Activated CD8-positive, alpha-beta T cell treated with anti-CD3 and anti-CD28 coated beads, Interleukin-2, amount 10 ng/mL, durations not matched to agents 7 days and 5 days (primary cell): Measurements from ENCODE around the gene TP53I11. TPM values are rescaled to one million over a fixed set of nuclear protein-coding genes. Genes with fewer than 3 reads are reported as not detected.

ENCODE experiments used
- ATAC-seq: fragments of 150-1000 bp; cut with Tn5 transposase; one replicate; pipeline ENCODE4 v1.10.0; 2021; ENCODE audit warnings: moderate library complexity
- CTCF ChIA-PET: fragments of 350-600 bp; sonication (Branson Sonifier 250); formaldehyde crosslinking; loops from one replicate; lab custom pipeline; 2021; ENCODE audit warnings: antibody characterized with exemption; lab: Charles Lee
- POLR2A ChIA-PET: fragments of 350-600 bp; sonication (Branson Sonifier 250); formaldehyde crosslinking; loops from one replicate; lab custom pipeline; 2021; ENCODE audit warnings: antibody characterized with exemption; lab: Charles Lee
- DNase-seq: peaks from one replicate; pipeline ENCODE4 v3.0.0-alpha.2; 2020
- H3K27ac Mint-ChIP-seq: one replicate; pipeline ENCODE4 v1.8.0; 2021; ENCODE audit warnings: mild to moderate bottlenecking, mixed read lengths
- H3K27me3 Mint-ChIP-seq: one replicate; pipeline ENCODE4 v1.8.0; 2021; ENCODE audit warnings: low read depth, mixed read lengths
- H3K36me3 Mint-ChIP-seq: one replicate; pipeline ENCODE4 v1.8.0; 2021; ENCODE audit warnings: low read depth, mixed read lengths
- H3K4me1 Mint-ChIP-seq: one replicate; pipeline ENCODE4 v1.8.0; 2021; ENCODE audit warnings: low read depth, mixed read lengths
- H3K4me3 Mint-ChIP-seq: one replicate; pipeline ENCODE4 v1.8.0; 2021; ENCODE audit warnings: mild to moderate bottlenecking, mixed read lengths
- H3K9me3 Mint-ChIP-seq: one replicate; pipeline ENCODE4 v1.8.0; 2022; ENCODE audit warnings: mixed read lengths; ENCODE audit not compliant: insufficient read depth
- total RNA-seq, 2 experiments: library from RNA; stranded (reverse); gene quantifications; one replicate each; pipeline ENCODE4 v1.2.3, GENCODE V29; 2021

TP53I11 gene, protein sequence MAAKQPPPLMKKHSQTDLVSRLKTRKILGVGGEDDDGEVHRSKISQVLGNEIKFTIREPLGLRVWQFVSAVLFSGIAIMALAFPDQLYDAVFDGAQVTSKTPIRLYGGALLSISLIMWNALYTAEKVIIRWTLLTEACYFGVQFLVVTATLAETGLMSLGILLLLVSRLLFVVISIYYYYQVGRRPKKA
- total RNA-seq: 1 to 10 TPM; 1.4 to 2.5 TPM

DNA sequence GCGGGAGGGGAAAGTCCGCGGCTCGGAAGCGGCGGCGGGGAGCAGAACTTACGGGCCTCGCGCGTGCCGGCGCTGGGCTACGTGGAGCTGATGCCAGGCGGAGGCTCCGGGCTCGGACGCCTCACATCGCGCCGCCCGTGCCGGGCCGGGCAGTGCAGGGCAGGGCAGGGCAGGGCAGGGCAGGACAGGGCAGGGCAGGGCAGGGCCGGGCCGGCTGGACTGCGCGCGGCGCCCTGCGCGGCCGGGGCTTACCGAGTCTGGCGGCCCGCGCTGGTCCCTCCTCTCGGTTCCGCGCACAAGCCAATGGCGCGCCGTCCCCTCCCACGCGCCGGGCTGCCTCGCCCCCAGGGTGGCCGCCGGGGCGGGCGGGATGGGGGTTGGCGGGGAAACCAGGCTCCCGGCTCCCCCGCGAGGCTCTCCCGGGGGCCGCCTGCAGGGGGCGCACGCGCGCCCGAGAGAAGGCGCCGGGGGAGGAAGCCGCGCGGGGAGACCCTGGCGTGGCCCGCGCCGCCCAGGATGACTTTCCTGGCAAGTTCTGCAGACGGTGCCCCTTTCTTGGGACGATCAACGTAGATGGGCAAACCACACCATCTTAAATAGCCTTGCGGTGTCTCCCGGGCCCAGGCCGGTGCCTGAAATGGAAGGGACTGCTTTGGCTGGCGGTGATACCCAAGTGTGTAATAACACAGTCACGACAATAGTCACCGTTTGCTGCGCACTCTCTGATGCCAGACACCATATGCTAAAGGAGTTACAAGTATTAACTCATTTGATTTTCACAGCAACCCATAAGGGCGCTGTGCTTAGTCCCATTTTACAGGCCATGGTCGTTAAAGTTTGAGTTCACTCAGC lies at the start of gene TP53I11:
TSS of gene TP53I11 (minus strand) at position 259 of the 852 bp plus-strand sequence. CDS start 12,548 bp downstream, outside the sequence.
- Mint-ChIP-seq H3K27ac (no peak within 1 kb of the TSS), H3K9me3 (no peaks in the 10 kb centered on the region), H3K36me3 (no peaks in the 10 kb centered on the region), H3K27me3 (peaks cover 18% of the 10 kb centered on the region), H3K4me3 (peak within 1 kb of the TSS; percentile 50), H3K4me1 (peaks cover 27% of the 10 kb centered on the region)
- CTCF ChIA-PET: interaction anchor here (0.6 to 1.4 kb wide), 5 partner anchors 8 to 154 kb away, joined by 3 to 8 read pairs (median 5); no protein-coding TSS in a partner anchor
- peak; percentile 49 for DNase-seq
- POLR2A ChIA-PET: interaction anchor here (1.1 kb wide), 1 partner anchor 129 kb away, joined by 3 read pairs; no protein-coding TSS in a partner anchor
- ATAC-seq: peak; percentile 75

DNA sequence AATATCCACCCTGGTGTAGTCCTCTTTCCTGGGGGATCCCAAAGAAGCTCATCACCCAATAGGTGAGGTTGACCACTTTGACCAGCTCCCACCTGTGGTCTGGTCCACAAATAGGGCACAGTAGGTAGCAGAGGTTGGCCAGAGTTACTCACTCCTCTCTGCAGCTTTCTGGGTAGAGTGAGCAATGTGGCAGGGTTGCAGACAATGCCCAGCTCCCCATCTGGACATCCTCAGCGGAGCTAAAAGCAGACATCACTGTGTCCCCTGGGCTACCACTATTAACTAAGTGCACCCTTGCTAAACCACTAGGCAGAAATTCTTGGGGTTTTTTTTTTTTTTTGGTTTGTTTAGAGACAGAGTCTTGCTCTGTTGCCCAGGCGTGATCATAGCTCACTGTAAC lies 48.4 kb upstream of the TP53I11 start:
- no peaks in the 10 kb centered on the region for H3K4me1 Mint-ChIP-seq
- DNase-seq: no peak
- H3K9me3 Mint-ChIP-seq: no peaks in the 10 kb centered on the region
- H3K27me3 Mint-ChIP-seq: peaks cover 11% of the 10 kb centered on the region
- CTCF ChIA-PET: interaction anchor here (0.6 to 3.1 kb wide), 2 partner anchors 17 to 63 kb away, joined by 3 to 8 read pairs; no protein-coding TSS in a partner anchor
- POLR2A ChIA-PET: no interaction called here
- no peaks in the 10 kb centered on the region for H3K36me3 Mint-ChIP-seq
- H3K4me3 Mint-ChIP-seq: no peak overlapping the region
- no peak overlapping the region for H3K27ac Mint-ChIP-seq
- no peak for ATAC-seq

DNA sequence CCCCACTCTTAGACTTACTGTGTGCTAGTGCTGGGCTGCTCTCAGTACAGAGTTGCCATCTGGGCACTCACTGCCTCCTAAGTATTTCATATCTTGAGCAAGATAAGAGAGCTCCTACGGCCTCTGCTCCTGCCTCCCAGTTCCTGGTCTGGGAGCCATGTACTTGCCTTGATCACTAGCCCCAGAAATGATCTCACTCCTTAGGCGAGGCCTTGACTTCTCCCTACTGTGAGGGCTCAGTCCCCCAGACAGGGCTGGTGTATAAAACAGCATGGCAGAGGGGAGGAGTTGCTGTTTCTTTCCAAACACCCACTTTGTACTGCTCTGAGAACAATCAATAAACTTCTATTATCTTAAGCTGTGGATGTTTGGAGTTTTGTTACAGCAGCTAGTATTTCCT lies 47.4 kb upstream of the TP53I11 start:
- no peak for DNase-seq
- ChIA-PET POLR2A (no interaction called here), CTCF (interaction anchor here (3.1 kb wide), 1 partner anchor 62 kb away, joined by 8 read pairs; no protein-coding TSS in a partner anchor)
- H3K27me3 Mint-ChIP-seq: peaks cover 12% of the 10 kb centered on the region
- H3K27ac Mint-ChIP-seq: no peak overlapping the region
- no peaks in the 10 kb centered on the region for H3K36me3 Mint-ChIP-seq
- no peaks in the 10 kb centered on the region for H3K4me1 Mint-ChIP-seq
- no peaks in the 10 kb centered on the region for H3K9me3 Mint-ChIP-seq
- H3K4me3 Mint-ChIP-seq: no peak overlapping the region
- no peak for ATAC-seq

DNA sequence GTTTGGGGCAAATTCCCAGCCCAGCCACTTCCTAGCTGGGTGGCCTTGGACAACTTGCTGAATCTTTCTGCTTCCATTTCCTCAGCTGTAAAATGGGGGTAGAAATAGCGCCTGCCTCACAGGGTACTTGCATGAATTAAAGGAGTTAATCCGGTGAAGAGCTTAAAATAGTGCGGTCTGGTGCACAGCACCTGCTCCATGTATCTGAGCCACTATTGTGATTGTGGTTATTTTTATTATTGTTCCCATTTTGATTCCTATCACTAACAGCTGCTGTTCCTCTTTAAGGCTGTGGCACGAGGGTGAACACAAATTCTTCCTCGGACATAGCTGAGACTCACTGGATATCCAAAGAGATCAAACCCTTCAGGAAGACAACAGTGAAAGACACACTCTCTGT lies 46.9 kb upstream of the TP53I11 start:
- no peak for ATAC-seq
- no peak for DNase-seq
- H3K4me1 Mint-ChIP-seq: no peaks in the 10 kb centered on the region
- H3K27me3 Mint-ChIP-seq: peaks cover 12% of the 10 kb centered on the region
- no peaks in the 10 kb centered on the region for H3K9me3 Mint-ChIP-seq
- H3K36me3 Mint-ChIP-seq: no peaks in the 10 kb centered on the region
- no peak overlapping the region for H3K27ac Mint-ChIP-seq
- ChIA-PET CTCF (interaction anchor here (3.1 kb wide), 1 partner anchor 61 kb away, joined by 8 read pairs; no protein-coding TSS in a partner anchor), POLR2A (no interaction called here)
- H3K4me3 Mint-ChIP-seq: no peak overlapping the region

DNA sequence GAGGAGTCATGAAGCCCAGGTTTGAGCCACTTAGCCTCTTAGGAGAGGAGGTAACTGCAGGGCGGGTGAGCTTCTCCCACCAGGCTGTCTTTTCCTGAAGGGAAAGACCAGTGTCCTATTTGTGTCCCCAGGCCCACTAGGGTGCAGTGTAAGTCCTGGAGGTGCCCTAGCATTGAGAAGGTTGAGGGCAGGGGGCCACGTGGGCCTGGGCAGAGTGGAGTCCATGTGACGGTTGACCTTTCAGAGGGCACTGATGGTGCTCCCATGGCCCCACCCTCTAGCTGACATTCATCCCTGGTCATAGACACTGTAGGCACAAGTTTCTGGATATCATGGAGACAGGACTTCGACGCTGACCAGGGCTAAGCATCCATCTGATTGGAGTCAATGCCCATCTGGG lies 44.1 kb upstream of the TP53I11 start:
- CTCF ChIA-PET: no interaction called here
- ATAC-seq (no peak), DNase-seq (peak; percentile 12)
- Mint-ChIP-seq H3K36me3 (no peaks in the 10 kb centered on the region), H3K4me3 (no peak overlapping the region), H3K9me3 (no peaks in the 10 kb centered on the region), H3K27ac (no peak overlapping the region), H3K4me1 (no peaks in the 10 kb centered on the region), H3K27me3 (peaks cover 11% of the 10 kb centered on the region)
- POLR2A ChIA-PET: no interaction called here

DNA sequence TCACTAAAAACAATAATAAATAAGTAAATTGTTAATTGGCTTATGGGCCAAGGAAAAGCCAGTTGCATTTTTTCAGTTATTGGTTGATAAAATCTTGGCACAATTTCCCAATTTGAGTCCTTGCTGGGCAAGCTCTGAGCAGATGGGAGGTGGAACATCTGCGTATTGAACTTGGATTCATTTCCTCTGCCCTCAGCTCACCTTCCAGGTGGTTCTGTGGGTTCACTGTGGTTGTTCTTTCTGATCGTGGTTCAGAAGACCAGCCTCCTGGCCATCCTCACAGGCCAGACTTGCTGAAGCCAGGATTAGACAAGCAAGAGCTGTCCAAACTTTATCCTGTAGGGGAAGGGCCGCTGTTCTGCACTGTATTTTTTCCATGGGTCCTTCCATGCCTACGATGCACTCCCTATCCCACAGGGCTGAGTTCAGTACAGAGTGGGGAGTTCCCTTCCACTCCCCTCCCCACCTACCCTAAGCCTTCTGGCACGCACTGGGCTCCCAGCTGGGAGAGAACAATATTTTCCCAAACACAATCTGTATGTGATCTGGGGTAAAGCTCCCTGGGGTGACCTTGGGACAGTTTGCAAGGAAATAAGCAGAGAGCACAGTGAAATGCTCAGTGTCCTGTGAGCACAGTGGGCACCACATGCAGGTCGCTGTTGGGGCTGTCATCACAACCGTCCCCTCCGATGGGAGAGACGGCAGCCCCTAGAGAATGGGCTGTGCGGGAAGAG lies 43.5 kb upstream of the TP53I11 start:
- Mint-ChIP-seq H3K27me3 (peaks cover 11% of the 10 kb centered on the region), H3K36me3 (no peaks in the 10 kb centered on the region), H3K9me3 (no peaks in the 10 kb centered on the region), H3K4me3 (no peak overlapping the region), H3K27ac (no peak overlapping the region), H3K4me1 (no peaks in the 10 kb centered on the region)
- POLR2A ChIA-PET: no interaction called here
- ATAC-seq: no peak
- peak; percentile 8 for DNase-seq
- CTCF ChIA-PET: no interaction called here

DNA sequence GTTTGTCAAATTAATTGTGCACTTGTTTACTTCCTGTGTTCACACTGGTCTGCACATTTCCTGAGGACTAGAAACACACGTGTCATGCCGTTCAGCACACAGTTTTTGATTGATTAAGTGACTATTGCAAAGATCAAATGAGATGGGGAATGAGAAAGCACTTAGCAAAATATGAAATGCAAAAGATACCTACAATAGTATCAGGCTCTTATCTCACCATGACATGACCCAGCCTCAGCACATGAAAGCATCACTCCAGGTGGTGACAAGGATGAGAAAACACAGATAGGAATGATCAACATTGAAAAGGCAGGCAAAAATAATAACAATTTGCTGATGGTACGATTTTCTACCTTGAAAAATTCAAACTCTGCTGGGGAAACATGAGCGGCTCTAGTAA lies 42.1 kb upstream of the TP53I11 start:
- Mint-ChIP-seq H3K36me3 (no peaks in the 10 kb centered on the region), H3K27me3 (peaks cover 11% of the 10 kb centered on the region), H3K4me1 (no peaks in the 10 kb centered on the region), H3K4me3 (no peak overlapping the region), H3K9me3 (no peaks in the 10 kb centered on the region), H3K27ac (no peak overlapping the region)
- POLR2A ChIA-PET: no interaction called here
- DNase-seq (no peak), ATAC-seq (no peak)
- CTCF ChIA-PET: no interaction called here

DNA sequence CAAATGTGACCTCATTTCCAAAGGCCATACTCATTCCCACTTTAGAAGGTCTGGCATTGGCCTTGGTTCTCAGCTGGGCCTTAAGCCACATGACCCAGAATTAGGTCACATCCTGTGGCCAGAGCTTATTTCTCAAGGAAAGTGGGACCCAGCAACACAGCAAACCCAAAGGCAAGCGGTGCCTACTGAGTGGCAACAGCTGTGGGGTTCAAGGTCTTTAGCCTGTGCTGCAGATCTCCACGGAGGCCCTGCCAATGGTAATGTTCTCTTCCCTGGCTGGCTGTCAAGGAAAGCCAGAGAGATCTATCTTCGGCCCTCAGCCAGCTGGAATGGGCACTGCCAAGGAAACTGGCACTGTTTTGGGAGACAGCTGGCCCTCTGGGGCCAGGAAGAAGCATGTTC lies 41.5 kb upstream of the TP53I11 start:
- peaks cover 11% of the 10 kb centered on the region for H3K27me3 Mint-ChIP-seq
- no peak for ATAC-seq
- POLR2A ChIA-PET: no interaction called here
- H3K4me1 Mint-ChIP-seq: no peaks in the 10 kb centered on the region
- H3K36me3 Mint-ChIP-seq: no peaks in the 10 kb centered on the region
- H3K4me3 Mint-ChIP-seq: no peak overlapping the region
- CTCF ChIA-PET: no interaction called here
- no peaks in the 10 kb centered on the region for H3K9me3 Mint-ChIP-seq
- H3K27ac Mint-ChIP-seq: no peak overlapping the region
- DNase-seq: no peak

DNA sequence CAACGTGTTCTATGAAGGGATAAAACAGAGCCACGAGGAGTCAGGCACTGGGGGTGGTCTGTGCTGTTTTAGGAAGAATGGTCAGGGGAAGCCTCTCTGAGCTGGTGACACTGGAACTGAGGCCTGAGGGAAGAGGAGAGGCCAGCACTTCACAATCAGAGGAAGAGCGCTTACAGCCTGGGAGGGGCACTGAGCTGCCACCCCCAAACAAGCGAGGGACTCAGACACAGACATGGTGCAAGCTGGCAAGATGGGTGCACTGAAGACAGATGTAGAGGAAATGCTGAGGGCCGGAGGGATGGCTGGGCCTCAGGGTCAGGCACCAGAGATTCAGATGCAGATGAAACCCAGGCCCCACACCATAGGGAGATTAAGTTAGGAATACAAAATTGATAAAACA lies 40.0 kb upstream of the TP53I11 start:
- no peaks in the 10 kb centered on the region for H3K4me1 Mint-ChIP-seq

DNA sequence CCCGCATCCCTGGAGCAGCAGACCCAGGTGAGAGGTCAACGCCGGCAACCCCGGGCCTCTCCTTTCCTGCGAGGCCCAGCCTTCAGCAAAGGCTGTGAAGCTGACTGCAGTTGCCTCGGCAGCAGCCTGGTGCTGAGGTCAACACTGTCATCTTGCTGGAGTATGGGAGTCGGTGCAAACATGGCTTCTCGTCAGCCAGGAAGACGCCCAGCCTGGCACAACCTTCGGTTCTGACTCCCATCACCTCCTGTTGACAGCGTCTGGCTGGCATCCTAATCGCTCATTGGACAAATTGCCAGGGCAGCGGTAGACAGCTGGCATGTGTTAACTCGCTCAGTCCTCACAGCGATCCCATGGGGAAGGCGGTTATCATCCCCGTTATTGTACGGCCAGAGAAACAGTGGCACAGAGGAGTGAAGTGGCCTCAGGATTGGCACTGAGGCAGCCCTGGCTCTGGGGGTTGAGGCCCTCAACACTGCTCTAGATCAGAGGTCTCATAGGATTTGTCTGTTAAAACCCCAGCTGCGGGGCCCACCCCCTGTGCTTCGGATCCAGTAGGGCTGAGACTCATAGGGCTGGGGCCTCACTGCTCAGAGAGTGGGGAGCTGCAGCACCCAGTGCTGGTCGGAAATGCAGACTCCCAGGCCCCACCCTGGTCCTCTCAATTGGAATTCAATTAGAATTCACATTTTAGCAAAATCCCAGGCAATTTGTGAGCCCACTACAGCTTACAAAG lies 39.3 kb upstream of the TP53I11 start:
- DNase-seq (no peak), ATAC-seq (no peak)
- ChIA-PET CTCF (interaction anchor here (0.5 kb wide), 1 partner anchor 17 kb away, joined by 3 read pairs; no protein-coding TSS in a partner anchor), POLR2A (no interaction called here)
- Mint-ChIP-seq H3K9me3 (no peaks in the 10 kb centered on the region), H3K36me3 (no peaks in the 10 kb centered on the region), H3K27ac (no peak overlapping the region), H3K4me1 (no peaks in the 10 kb centered on the region), H3K27me3 (peaks cover 9% of the 10 kb centered on the region), H3K4me3 (no peak overlapping the region)

More for the DNA sequence above, 40.0 kb upstream of the TP53I11 start:
- H3K9me3 Mint-ChIP-seq: no peaks in the 10 kb centered on the region
- CTCF ChIA-PET: interaction anchor here (0.5 kb wide), 1 partner anchor 18 kb away, joined by 3 read pairs; no protein-coding TSS in a partner anchor
- H3K27ac Mint-ChIP-seq: no peak overlapping the region
- ATAC-seq: no peak
- peaks cover 11% of the 10 kb centered on the region for H3K27me3 Mint-ChIP-seq
- POLR2A ChIA-PET: no interaction called here
- DNase-seq: peak; percentile 12
- no peaks in the 10 kb centered on the region for H3K36me3 Mint-ChIP-seq
- H3K4me3 Mint-ChIP-seq: no peak overlapping the region

DNA sequence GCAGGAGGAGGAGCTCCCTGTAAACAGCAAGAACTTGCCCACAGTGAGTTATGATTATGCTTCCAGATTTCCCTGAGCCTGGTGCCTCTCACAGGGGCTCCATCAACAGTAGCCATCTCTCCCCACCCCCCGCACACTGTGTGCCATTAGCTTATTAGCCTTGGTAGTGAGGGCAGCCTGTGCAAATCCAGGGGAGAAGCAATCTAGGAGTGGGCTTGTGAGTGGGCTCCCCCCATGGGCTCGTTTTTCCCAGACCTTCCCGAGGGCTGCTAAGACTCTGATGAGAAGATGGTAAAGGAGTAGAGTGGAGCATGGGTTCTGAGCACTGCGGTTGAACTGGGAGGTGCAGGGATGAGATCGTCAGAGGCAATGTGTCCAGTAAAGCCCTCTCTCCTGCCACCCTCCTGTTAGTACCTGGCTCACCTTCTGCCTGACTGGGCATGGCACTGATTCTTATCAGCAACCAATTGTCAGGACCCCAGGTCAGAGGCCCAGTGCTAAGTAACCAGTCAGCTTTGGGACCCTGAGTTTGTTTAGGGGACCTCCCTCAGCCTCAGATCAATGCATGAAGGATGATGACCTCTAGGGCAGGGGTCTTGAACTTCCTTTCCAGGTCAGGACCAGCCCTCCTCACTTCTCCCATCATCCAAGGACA lies 38.4 kb upstream of the TP53I11 start:
- Mint-ChIP-seq H3K9me3 (no peaks in the 10 kb centered on the region), H3K4me3 (no peak overlapping the region), H3K36me3 (no peaks in the 10 kb centered on the region), H3K4me1 (no peaks in the 10 kb centered on the region), H3K27me3 (peaks cover 7% of the 10 kb centered on the region), H3K27ac (no peak overlapping the region)
- CTCF ChIA-PET: no interaction called here
- POLR2A ChIA-PET: no interaction called here
- ATAC-seq (no peak), DNase-seq (no peak)
